Activated naive CD8-positive, alpha-beta T cell treated with anti-CD3 and anti-CD28 coated beads, Interleukin-2, amount 50 U/mL, for 24 hours (primary cell): ENCODE results near the gene TAF5L.

Experiments used
- ATAC-seq: fragments of 150-1000 bp; cut with Tn5 transposase; one replicate; pipeline ENCODE4 v1.10.0; 2021
- DNase-seq: peaks from one replicate; pipeline ENCODE4 v3.0.0; 2021
- H3K27ac Mint-ChIP-seq: one replicate; pipeline ENCODE4 v1.8.0; 2021; ENCODE audit warnings: mild to moderate bottlenecking, mixed read lengths
- H3K27me3 Mint-ChIP-seq: one replicate; pipeline ENCODE4 v1.8.0; 2021; ENCODE audit warnings: mixed read lengths
- H3K36me3 Mint-ChIP-seq: one replicate; pipeline ENCODE4 v1.8.0; 2021; ENCODE audit warnings: low read depth, mixed read lengths
- H3K4me1 Mint-ChIP-seq: one replicate; pipeline ENCODE4 v1.8.0; 2021; ENCODE audit warnings: mixed read lengths
- H3K4me3 Mint-ChIP-seq: one replicate; pipeline ENCODE4 v1.8.0; 2021; ENCODE audit warnings: mild to moderate bottlenecking, moderate library complexity, mixed read lengths
- H3K9me3 Mint-ChIP-seq: one replicate; pipeline ENCODE4 v1.8.0; 2021; ENCODE audit warnings: mixed read lengths

TAF5L gene

GRCh38 chr1:229653420-229653819 is 27.5 kb upstream of the TAF5L start:
- Mint-ChIP-seq H3K9me3 (no peaks in the 10 kb centered on the region), H3K36me3 (peaks cover 45% of the 10 kb centered on the region), H3K4me3 (no peak overlapping the region)

DNA sequence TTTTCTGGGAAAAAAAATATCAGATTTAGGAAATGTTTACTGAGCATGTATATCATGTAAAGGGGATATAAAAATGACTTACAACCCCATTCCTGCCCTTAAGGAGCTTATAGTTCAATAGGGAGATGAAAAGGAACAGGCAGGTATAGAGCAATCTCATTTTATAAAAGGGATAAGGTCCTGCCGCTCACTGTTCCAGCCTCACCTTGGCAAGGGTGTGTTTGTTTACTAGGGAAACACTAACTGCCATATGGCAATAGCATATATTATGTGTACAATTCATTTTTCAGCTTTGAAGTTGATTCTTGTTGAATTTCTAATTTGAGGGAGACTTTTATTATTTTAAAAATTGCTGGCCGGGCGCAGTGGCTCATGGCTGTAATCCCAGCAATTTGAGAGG is 25.6 kb upstream of the TAF5L start:
- no peaks in the 10 kb centered on the region for H3K9me3 Mint-ChIP-seq
- H3K4me1 Mint-ChIP-seq: no peaks in the 10 kb centered on the region
- no peak overlapping the region for H3K27ac Mint-ChIP-seq
- no peaks in the 10 kb centered on the region for H3K27me3 Mint-ChIP-seq
- H3K36me3 Mint-ChIP-seq: peaks cover 44% of the 10 kb centered on the region
- H3K4me3 Mint-ChIP-seq: no peak overlapping the region
- no peak for ATAC-seq
- no peak for DNase-seq

More at GRCh38 chr1:229653420-229653819, 27.5 kb upstream of the TAF5L start:
- H3K4me1 Mint-ChIP-seq: peaks cover 10% of the 10 kb centered on the region
- DNase-seq (no peak), ATAC-seq (no peak)
- H3K27ac Mint-ChIP-seq: no peak overlapping the region
- H3K27me3 Mint-ChIP-seq: no peaks in the 10 kb centered on the region

DNA sequence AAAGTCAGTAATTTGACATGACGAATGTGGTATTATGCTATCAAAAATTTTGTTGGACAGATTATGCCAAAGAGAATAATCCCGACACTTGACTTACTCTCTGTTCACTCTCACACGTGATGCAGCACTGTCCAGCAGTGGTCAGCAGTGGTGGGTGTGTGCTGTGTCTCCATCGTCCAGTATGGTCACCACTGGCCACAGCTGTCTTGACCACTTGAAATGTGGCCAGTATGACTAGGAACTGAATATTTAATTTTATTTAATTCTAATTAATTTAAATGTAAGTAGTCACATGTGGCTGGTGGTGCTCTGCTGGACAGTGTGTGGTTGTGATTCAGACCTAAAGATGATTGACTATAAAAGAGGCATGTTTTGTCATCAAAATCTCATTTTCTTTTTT is 24.1 kb upstream of the TAF5L start:
- Mint-ChIP-seq H3K27me3 (no peaks in the 10 kb centered on the region), H3K4me3 (no peak overlapping the region), H3K27ac (no peak overlapping the region), H3K36me3 (peaks cover 46% of the 10 kb centered on the region), H3K9me3 (no peaks in the 10 kb centered on the region), H3K4me1 (no peaks in the 10 kb centered on the region)
- ATAC-seq (no peak), DNase-seq (no peak)

DNA sequence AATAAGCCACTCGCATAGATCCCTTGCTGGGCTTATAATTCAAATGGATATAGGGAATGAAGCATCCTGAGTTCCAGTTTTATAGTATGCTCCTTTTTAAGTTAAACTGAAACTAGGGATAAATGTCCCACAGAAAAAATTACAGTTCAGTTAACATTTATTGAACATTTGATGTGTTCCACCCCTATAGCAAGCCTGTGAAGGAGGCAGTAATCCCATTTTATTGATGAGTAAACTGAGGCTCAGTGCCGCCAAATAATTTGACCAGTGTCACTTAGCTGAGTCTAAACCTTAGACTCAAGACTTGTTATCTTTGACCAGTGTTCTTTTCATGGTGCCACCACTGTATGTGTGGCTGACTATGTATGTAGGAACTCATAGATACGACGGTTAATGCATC is 22.5 kb upstream of the TAF5L start:
- H3K4me3 Mint-ChIP-seq: no peak overlapping the region
- ATAC-seq (no peak), DNase-seq (no peak)
- H3K36me3 Mint-ChIP-seq: peaks cover 45% of the 10 kb centered on the region
- no peaks in the 10 kb centered on the region for H3K9me3 Mint-ChIP-seq
- no peaks in the 10 kb centered on the region for H3K27me3 Mint-ChIP-seq
- no peak overlapping the region for H3K27ac Mint-ChIP-seq
- H3K4me1 Mint-ChIP-seq: no peaks in the 10 kb centered on the region

- H3K4me3 Mint-ChIP-seq: no peak overlapping the region
- DNase-seq (no peak), ATAC-seq (no peak)
- no peak overlapping the region for H3K27ac Mint-ChIP-seq
- H3K9me3 Mint-ChIP-seq: no peaks in the 10 kb centered on the region
- no peaks in the 10 kb centered on the region for H3K4me1 Mint-ChIP-seq
- H3K27me3 Mint-ChIP-seq: no peaks in the 10 kb centered on the region
- H3K36me3 Mint-ChIP-seq: peaks cover 50% of the 10 kb centered on the region
These were observed 19.5 kb upstream of the TAF5L start for GRCh38 chr1:229645324-229645993.

GRCh38 chr1:229643996-229644745 is 18.2 kb upstream of the TAF5L start:
- peaks cover 49% of the 10 kb centered on the region for H3K36me3 Mint-ChIP-seq
- no peak overlapping the region for H3K27ac Mint-ChIP-seq
- H3K9me3 Mint-ChIP-seq: no peaks in the 10 kb centered on the region

GRCh38 chr1:229642970-229643369 is 17.0 kb upstream of the TAF5L start:
- Mint-ChIP-seq H3K27me3 (no peaks in the 10 kb centered on the region), H3K4me1 (no peaks in the 10 kb centered on the region), H3K4me3 (no peak overlapping the region), H3K36me3 (peaks cover 53% of the 10 kb centered on the region), H3K27ac (no peak overlapping the region), H3K9me3 (no peaks in the 10 kb centered on the region)
- DNase-seq: no peak
- ATAC-seq: no peak

More at GRCh38 chr1:229643996-229644745, 18.2 kb upstream of the TAF5L start:
- ATAC-seq: no peak
- H3K4me3 Mint-ChIP-seq: no peak overlapping the region
- no peaks in the 10 kb centered on the region for H3K27me3 Mint-ChIP-seq
- DNase-seq: no peak
- H3K4me1 Mint-ChIP-seq: no peaks in the 10 kb centered on the region

- no peaks in the 10 kb centered on the region for H3K27me3 Mint-ChIP-seq
- peaks cover 57% of the 10 kb centered on the region for H3K36me3 Mint-ChIP-seq
- ATAC-seq: no peak
- H3K27ac Mint-ChIP-seq: no peak overlapping the region
- no peaks in the 10 kb centered on the region for H3K9me3 Mint-ChIP-seq
- no peak for DNase-seq
- H3K4me3 Mint-ChIP-seq: no peak overlapping the region
- H3K4me1 Mint-ChIP-seq: no peaks in the 10 kb centered on the region
These were observed 16.5 kb upstream of the TAF5L start for GRCh38 chr1:229642376-229642775.

DNA sequence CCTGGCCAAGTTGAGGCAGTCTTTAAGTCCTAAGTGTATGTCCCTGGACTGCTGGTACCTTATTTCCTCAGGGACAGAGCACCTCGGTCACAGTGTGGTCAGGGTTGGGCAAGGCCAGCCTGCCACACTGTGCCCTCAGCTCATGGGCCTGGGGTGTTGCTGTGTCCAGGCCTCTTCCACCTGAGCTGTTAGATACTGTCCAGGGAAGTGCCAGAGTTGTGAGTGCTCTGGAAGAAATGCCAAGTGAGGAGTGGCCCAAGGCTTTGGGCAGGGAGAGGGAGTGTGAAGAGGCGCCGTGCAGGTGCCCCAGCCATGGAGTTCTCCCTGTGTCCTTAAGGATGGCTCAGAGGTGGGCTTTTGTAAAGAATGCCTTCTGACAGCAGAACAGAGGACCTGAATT is 15.4 kb upstream of the TAF5L start:
- DNase-seq (no peak), ATAC-seq (no peak)
- H3K4me3 Mint-ChIP-seq: no peak overlapping the region
- no peaks in the 10 kb centered on the region for H3K4me1 Mint-ChIP-seq
- peaks cover 59% of the 10 kb centered on the region for H3K36me3 Mint-ChIP-seq
- no peak overlapping the region for H3K27ac Mint-ChIP-seq
- no peaks in the 10 kb centered on the region for H3K27me3 Mint-ChIP-seq
- no peaks in the 10 kb centered on the region for H3K9me3 Mint-ChIP-seq

DNA sequence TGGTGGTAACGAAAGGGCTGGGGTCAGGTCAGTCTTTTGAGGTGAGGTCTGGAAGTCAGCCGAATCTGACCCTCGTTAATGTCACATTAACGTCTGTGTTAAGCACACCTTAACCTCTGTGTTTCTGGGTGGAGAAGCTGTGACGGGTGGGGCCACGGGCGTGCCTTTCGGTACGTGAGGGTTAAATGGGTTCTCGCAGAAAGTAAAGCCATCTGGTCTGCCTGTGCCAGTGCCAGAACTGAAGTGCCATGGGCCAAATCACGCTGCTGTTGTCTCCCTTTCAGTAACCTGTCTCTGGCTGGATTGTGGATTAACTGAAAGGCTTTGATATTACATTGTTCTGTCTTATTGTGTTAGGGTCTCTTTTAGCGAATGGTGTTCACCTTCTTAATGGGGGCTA is 14.5 kb upstream of the TAF5L start:
- Mint-ChIP-seq H3K27ac (no peak overlapping the region), H3K9me3 (no peaks in the 10 kb centered on the region)

DNA sequence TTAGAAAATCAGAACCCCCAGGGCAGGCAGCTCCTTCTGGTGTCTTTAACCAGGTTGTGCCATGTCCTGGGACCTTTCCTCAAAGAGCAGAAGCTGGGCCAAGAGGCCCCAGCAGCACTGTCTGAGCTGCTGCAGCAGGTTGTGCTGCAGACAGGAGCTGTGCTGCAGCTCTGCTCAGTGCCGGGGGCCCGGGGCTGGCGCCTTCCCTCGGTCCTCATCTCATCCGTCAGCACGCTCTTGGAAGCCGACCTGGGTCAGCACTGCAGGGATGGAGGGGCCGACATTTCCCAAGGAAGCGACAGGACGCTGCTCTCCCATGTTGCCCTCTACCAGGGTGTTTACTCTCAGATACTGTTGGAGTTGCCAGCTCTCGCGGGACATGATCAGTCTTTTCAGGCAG is 11.8 kb upstream of the TAF5L start:
- DNase-seq (no peak), ATAC-seq (no peak)
- no peaks in the 10 kb centered on the region for H3K27me3 Mint-ChIP-seq
- H3K27ac Mint-ChIP-seq: no peak overlapping the region
- H3K4me3 Mint-ChIP-seq: no peak overlapping the region
- no peaks in the 10 kb centered on the region for H3K9me3 Mint-ChIP-seq
- H3K4me1 Mint-ChIP-seq: no peaks in the 10 kb centered on the region
- H3K36me3 Mint-ChIP-seq: peaks cover 58% of the 10 kb centered on the region

More for the DNA sequence above, 14.5 kb upstream of the TAF5L start:
- DNase-seq (no peak), ATAC-seq (no peak)
- H3K4me3 Mint-ChIP-seq: no peak overlapping the region
- H3K4me1 Mint-ChIP-seq: no peaks in the 10 kb centered on the region
- peaks cover 62% of the 10 kb centered on the region for H3K36me3 Mint-ChIP-seq
- no peaks in the 10 kb centered on the region for H3K27me3 Mint-ChIP-seq

DNA sequence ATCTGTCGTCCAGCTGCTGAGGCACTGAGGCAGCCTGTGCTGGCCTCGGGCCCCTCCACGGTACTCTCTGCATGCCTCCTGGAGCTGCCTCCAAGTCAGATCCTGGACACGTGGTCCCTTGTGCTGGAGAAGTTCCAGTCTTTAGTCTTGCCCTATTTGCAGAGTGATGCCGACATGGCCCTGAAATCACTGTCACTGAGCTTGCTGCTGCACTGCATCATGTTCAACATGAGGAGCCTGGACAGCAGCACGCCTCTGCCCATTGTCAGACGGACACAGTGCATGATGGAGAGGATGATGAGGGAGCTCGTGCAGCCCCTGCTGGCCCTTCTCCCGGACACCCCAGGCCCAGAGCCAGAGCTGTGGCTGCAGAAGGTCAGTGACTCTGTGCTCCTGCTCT is 10.1 kb upstream of the TAF5L start:
- Mint-ChIP-seq H3K9me3 (no peaks in the 10 kb centered on the region), H3K27ac (no peak overlapping the region), H3K4me3 (no peak overlapping the region), H3K27me3 (no peaks in the 10 kb centered on the region), H3K4me1 (peaks cover 7% of the 10 kb centered on the region), H3K36me3 (peaks cover 63% of the 10 kb centered on the region)
- no peak for ATAC-seq
- DNase-seq: no peak

- Mint-ChIP-seq H3K36me3 (peaks cover 60% of the 10 kb centered on the region), H3K4me1 (peaks cover 39% of the 10 kb centered on the region), H3K27me3 (no peaks in the 10 kb centered on the region), H3K9me3 (no peaks in the 10 kb centered on the region), H3K4me3 (no peak overlapping the region), H3K27ac (no peak overlapping the region)
- ATAC-seq (no peak), DNase-seq (no peak)
These were observed 6.0 kb upstream of the TAF5L start for GRCh38 chr1:229631966-229632365.

DNA sequence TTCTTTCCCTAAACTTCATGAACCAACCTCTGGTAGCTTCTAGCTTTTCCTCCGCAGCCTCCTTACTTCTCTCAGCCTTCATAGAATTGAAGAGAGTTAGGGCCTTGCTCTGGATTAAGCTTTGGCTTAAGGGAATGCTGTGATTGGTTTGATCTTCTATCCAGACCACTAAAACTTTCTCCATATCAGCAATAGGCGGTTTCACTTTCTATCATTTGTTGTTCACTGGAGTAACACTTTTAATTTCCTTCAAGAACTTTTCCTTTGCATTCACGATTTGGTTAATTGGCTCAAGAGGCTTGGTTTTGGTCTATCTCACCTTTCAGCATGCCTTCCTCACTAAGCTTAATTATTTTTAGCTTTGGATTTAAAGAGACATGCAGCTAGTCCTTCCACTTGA is 5.2 kb upstream of the TAF5L start:
- no peak overlapping the region for H3K4me3 Mint-ChIP-seq
- no peaks in the 10 kb centered on the region for H3K9me3 Mint-ChIP-seq
- no peak for ATAC-seq
- no peak overlapping the region for H3K27ac Mint-ChIP-seq
- H3K27me3 Mint-ChIP-seq: no peaks in the 10 kb centered on the region
- H3K36me3 Mint-ChIP-seq: peaks cover 52% of the 10 kb centered on the region
- peaks cover 41% of the 10 kb centered on the region for H3K4me1 Mint-ChIP-seq
- no peak for DNase-seq

DNA sequence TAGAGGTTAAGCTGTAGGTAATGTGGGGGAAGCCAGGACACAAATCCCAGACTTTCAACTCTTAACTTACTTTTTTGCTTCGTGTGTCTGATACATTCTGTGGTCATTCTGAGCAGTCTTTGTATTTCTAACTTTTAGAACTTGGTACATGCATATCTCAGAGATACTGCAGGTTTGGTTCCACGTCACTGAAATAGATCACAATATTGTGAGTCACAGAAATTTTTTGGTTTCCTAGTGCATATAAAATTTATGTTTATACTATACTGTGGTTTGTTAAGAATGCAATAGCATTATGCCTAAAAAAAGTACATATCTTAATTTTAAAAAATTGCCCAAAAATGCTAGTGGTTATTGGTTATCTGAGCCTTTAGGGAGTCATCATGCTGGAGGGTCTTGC is 3.3 kb upstream of the TAF5L start:
- Mint-ChIP-seq H3K9me3 (no peaks in the 10 kb centered on the region), H3K36me3 (peaks cover 41% of the 10 kb centered on the region), H3K27me3 (no peaks in the 10 kb centered on the region), H3K4me3 (no peak overlapping the region), H3K27ac (peak overlapping the region; percentile 1), H3K4me1 (peaks cover 51% of the 10 kb centered on the region)
- ATAC-seq (no peak), DNase-seq (no peak)
